GM10266 (cell line): ENCODE measurements around the gene SHISA7.
"Not testable (repeated sequence)": the region's sequence is repeated elsewhere in the genome, so short reads cannot be mapped to it uniquely, and the experiment has no call there.

Experiments used
- DNase-seq: peaks from one replicate; pipeline ENCODE4 v3.0.0; 2012; ENCODE audit errors: extremely low spot score
- CTCF ChIP-seq: IDR thresholded peaks from 2 replicates; pipeline ENCODE4 v1.5.1; 2012; ENCODE audit warnings: mild to moderate bottlenecking, low read depth; ENCODE audit not compliant: control insufficient read depth, insufficient read depth; ENCODE audit errors: missing control alignments

The SHISA7 gene

GRCh38 chr19:55434356-55434919 is 8.7 kb downstream of the SHISA7 start:
- DNase-seq, result no peak
- TF ChIP-seq CTCF, result no peak

DNA sequence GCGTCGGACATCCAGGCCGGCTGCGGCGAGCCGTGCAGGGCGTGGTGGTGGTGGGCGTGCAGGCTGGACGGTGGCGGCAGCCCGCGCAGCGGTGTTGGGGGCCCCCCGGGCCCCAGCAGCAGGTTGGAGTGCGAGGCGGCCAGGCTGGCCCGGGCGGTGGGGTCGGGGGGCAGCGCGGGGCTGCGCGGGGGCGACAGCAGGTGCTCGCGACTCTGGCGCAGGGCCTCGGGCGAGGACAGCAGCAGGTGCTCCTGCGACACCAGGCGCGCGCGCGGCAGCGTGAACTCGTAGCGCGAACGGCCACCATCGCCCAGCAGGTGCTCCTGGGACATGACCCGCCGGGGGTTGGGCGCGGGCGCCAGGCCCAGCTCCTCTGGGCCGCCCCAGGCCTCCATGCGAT is 9.8 kb downstream of the SHISA7 start:
- no peak for TF ChIP-seq CTCF
- no peak for DNase-seq

DNA sequence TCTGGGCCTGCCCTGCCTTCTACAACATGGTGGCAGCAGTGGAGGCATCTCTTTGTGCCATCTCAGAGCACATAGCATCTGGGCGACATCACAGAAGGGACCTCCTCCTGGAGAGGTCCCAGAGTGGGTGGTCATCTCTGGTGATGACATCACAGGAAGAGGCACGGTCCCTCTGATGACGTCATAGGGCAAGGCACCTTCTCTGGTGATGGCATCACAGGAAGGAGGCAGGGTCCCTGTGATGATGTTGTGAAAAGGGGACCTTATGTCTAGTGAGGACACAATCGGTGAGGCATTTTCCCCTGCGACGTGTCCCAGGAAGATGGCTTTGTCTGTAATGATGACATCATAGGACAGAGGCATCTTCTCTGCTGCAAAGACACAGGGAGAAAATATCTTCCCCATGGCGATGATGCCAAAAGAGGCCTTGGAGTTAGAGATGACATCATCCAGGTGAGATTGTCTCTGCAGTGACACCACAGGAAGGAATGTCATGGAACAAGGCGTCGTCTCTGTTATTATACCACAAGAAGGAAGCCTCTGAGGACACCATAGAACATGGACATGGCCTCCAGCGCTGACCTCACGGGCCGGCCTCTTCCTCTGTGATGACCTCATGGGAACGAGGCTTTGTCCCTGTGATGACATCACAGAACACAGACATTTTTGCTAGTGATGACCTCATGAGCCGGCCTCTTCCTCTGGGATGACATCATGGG is 10.7 kb downstream of the SHISA7 start:
- DNase-seq, result no peak
- no peak for TF ChIP-seq CTCF

DNA sequence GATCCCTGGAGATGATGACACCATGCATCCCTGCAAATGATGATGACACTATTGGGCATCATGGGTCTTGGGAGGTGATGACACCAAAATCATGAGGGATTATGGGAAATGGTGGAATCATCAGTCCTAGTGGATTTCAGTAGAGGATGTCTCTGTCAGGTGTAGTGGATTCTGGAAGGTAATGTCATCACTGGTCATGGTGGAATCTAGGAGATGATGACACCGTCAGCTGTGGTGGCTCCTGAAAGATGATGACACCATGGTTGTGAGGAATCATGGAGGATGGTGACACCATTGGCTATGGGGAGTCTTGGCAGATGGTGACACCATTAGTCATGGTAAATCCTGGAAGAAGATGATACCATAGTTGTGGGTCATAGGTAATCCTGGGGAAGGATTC is 11.9 kb downstream of the SHISA7 start:
- no peak for DNase-seq
- TF ChIP-seq CTCF, result no peak

- TF ChIP-seq CTCF, result no peak
- DNase-seq, result no peak
These were observed 17.1 kb downstream of the SHISA7 start for GRCh38 chr19:55426042-55426441.

- DNase-seq, result no peak
- no peak for TF ChIP-seq CTCF
These were observed 18.6 kb downstream of the SHISA7 start for GRCh38 chr19:55424518-55424917.

DNA sequence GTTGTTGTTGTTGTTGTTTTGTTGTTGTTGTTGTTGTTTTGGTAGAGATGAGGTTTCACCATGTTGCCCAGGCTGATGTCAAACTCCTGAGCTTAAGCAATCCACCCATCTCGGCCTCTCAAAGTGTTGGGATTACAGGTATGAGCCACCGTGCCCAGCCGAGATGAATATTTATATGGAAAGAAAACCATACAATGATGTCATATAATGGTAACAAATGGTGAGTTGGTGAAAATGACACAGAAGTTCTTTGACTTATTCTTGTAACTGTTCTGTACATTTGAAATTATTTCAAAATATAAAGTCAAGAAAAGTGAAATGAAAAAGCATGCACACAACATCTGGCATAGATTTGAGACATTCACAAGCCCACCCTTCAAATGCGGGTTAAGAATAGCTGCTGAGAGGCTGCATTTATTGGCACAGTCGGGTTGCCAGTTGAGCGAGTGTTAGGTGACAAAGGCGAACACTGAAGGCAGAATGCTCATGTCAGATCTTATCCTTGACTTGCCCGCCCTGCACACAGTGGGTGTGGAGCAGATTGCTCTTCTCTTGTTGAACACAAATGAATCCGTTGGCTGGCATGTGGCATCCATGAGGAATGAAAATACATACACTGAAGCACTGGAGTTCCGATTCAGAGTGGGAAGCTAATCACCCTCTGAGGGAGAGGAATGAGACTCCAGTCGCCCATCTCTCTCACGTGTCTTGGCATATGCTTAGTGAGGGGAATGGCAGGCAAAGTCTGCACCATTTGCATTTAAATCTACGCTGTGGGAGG is 19.7 kb downstream of the SHISA7 start:
- TF ChIP-seq CTCF, result no peak
- DNase-seq, result no peak

DNA sequence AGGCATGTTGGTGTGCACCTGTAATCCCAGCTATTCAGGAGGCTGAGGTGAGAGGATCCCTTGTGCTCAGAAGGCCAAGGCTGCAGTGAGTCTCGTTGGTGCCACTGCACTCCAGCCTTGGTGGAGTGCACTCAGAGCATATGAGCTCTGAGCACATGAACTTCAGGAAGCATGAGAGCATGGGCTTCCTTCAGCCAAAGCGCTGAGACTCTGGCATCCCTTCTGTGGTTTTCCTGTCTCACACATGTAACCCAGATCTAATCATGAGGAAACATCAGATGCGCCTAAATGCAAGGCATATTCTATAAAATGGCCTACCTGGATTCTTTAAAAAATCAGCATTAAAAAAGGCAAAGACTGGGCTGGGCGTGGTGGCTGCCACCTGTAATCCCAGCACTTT is 21.8 kb downstream of the SHISA7 start:
- not testable (repeated sequence) for DNase-seq
